ENCODE data around the gene WBP11.
A peak's percentile ranks its signal among the peaks of the same experiment; 100 is the strongest.
"Not testable (repeated sequence)": the region's sequence is repeated elsewhere in the genome, so short reads cannot be mapped to it uniquely, and the experiment has no call there.

The WBP11 gene

GRCh38 chr12:14771651-14772137, 31.6 kb downstream of the WBP11 start:
- no peak for DNase-seq (ENCODE audit: low read depth)

DNA sequence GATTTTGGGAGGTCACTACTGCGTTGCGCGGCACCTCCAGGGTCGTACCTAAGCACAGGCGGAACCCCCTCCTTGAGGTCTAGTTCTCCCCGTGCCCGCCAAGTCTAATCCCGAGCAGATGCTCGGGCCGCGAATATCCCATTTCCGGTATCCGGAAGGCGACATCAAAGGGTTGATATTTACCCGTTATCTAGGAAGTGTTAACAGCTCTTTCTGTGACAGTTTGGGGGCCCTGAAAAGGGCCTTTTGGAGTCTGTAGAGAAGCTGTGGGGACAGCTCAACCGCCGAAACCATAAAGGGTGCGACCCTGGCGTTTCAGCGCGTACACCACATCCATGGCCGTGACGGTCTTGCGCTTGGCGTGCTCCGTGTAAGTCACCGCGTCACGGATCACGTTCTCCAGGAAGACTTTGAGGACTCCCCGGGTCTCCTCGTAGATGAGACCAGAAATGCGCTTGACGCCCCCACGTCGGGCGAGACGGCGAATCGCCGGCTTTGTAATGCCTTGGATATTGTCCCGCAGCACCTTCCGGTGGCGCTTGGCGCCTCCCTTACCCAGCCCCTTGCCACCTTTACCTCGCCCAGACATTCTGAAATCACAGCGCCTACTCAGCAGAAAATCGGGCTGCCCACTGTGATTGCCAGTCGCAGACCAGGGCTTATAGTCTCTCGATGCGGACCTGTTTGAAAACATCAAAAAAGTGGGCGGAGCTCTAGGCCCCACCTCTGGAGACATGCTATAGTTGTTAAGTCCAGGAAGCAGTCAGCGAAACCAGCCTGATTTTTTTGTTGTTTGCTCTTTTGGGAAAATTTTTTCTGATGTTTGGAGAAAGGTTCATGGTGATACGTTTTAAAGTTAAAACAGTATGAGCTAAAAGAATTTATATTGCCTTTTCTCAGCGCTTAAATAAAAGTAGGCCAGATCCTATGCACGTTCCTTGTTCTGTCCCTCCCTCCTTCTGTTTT, 32.5 kb downstream of the WBP11 start:
- peak; percentile 92 for DNase-seq (ENCODE audit: low read depth)

GRCh38 chr12:14769969-14770495, 33.2 kb downstream of the WBP11 start:
- DNase-seq (ENCODE audit: low read depth), result peak; percentile 70

DNA sequence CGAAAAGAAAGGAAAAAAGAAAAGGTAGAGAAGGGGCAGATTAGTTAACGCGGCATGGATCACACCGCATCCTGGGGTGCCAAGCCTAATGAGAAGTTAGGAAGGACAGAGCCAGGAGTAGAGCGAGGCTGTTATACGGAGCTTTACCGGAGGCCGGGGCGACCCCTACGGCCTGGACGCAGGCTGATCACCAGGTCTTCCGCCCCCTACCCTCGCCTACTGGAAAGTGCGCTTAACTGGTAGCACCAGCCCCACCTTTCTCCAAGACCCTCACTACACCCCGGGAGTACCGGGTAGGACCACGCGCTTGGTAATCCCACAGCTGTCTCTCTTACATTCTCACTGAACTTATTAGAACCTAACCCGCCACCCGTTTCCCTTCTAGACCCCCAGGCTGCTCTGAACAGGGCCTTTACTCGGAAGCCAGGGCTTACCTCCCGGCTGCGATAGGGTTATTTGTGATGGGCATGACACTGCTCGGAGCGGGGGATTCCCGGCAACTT, 33.8 kb downstream of the WBP11 start:
- DNase-seq (ENCODE audit: low read depth), result peak; percentile 27

- peak; percentile 37 for DNase-seq (ENCODE audit: low read depth)
These were observed 34.4 kb downstream of the WBP11 start for GRCh38 chr12:14768823-14769405.

DNA sequence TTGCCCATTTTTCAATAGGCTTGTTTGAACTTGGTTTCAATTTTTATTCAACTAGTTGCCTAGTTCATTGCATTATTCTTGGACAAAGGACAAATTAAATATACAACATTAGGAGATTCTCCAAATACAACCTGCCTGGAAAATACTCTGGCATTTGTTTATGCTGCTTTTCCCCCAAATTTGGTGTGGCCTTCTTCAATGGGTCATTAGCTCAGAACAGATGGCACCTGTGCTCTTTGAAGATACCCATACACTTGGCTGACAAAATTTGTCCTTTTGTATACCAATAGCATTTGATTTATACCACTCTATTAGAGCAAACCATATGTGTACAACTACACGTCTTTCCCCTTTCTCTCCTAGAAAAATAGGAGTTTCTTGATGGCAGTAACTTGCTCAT, 35.7 kb downstream of the WBP11 start:
- no peak for DNase-seq (ENCODE audit: low read depth)

DNA sequence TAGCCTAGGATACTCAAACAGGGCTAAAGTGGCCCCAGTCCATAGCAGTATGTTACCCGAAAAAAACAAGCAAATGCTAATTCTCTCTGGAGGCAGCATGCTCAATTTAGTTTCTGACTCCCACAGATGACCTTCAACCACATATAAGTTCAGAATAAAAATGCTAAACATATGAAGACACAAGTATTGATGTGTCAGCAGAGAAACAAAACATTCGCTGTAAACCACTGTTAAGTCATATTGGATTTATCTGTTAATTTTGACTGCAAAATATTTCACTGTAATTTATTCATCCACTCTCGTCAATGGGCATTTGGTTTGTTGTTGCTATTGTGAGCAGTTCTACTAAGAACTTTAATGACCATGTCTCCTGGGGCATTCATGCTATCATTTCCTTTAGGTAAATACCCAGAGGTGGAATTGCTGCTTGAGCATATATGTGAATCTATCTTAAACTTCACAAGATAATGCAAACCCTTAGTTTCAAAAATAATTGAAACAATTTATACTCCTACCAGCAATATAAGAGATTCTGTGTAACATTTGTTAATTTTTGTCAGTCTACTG, 36.5 kb downstream of the WBP11 start:
- DNase-seq (ENCODE audit: low read depth), result no peak

- DNase-seq (ENCODE audit: low read depth), result not testable (repeated sequence)
These were observed 37.3 kb downstream of the WBP11 start for GRCh38 chr12:14766020-14766419.

- DNase-seq (ENCODE audit: low read depth), result no peak
These were observed 37.9 kb downstream of the WBP11 start for GRCh38 chr12:14765398-14765797.

DNA sequence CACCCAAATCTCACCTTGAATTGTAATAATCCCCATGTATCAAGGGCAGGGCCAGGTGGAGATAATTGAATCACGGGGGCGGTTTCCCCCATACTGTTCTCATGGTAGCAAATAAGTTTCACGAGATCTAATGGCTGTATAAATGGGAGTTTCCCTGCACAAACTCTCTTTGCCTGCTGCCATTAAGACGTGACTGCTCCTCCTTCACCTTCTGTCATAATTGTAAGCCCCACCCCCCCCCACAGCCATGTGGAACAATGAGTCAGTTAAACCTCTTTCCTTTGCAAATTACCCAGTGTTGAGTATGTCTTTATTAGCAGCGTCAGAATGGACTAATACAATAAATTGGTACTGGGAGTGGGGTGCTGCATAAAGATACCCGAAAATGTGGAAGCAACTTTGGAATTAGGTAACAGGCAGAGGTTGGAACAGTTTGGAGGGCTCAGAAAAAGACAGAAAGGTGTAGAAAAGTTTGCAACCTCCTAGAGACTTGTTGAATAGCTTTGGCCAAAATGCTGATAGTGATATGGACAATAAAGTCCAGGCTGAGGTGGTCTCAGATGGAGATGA, 43.5 kb downstream of the WBP11 start:
- DNase-seq (ENCODE audit: low read depth), result not testable (repeated sequence)

- peak; percentile 10 for DNase-seq (ENCODE audit: low read depth)
These were observed 46.7 kb downstream of the WBP11 start for GRCh38 chr12:14756334-14757143.

DNA sequence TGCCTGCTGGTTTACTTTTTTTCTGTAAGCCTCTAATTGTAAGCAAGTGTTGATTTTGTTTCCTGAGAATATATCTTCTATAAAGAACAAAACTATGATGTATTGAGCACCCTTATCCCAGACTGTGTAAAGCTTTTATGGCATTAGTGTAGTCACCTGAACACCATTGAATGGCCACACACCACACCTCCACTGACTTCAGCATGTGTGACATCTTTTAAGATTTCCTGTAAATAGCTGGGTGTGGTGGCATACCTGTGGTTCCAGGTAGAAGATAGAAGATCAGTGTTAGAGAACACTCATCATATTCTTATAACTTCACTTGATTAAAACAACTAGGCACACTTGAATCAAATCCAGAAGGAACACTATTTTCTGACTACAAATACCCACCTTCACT, 51.3 kb downstream of the WBP11 start:
- no peak for DNase-seq (ENCODE audit: low read depth)

DNA sequence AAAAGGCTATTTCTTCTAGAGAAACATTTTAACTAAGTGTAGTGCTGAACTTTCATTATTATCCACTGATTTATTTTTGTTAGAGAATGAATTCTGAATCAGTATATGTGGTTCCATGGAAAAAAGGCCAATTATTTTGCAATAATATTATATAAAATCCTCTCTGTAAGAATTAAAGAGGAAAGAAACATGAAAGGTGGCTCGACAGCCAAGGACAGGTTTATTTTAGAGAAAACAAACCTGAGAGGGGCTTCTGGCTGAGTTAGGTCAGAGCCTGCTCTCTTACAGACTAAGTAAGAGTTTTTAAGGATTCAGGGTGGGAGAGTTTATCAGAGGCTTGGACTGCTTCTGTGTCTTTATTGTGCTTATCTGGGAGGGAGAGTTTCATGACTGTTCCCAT, 60.2 kb downstream of the WBP11 start:
- DNase-seq (ENCODE audit: low read depth), result no peak

- no peak for DNase-seq (ENCODE audit: low read depth)
These were observed 61.3 kb downstream of the WBP11 start for GRCh38 chr12:14741942-14742341.

- no peak for DNase-seq (ENCODE audit: low read depth)
These were observed 62.1 kb downstream of the WBP11 start for GRCh38 chr12:14741153-14741552.

DNA sequence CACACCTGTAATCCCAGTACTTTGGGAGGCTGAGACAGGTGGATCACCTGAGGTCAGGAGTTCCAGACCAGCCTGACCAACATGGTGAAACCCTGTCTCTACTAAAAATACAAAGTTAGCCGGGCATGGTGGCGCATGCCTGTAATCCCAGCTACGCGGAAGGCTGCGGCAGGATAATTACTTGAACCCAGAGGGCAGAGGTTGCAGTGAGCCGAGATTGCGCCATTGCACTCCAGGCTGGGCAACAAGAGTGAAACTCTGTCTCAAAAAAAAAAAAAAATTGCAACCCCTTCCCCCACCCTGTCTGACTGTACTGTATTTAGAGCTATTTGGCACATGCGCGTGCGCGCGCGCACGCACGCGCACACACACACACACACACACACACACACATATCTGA, 66.8 kb downstream of the WBP11 start:
- not testable (repeated sequence) for DNase-seq (ENCODE audit: low read depth)

All from iris pigment epithelial cell (primary cell).